T-helper 9 cell (primary cell): ENCODE results near the gene STXBP1.

Source experiments
- DNase-seq: peaks from one replicate; pipeline ENCODE4 v3.0.0-alpha.2; 2020

STXBP1 gene

GRCh38 chr9:127660886-127661741 is 49.0 kb downstream of the STXBP1 start:
- DNase-seq: no peak

- no peak for DNase-seq
Observed at GRCh38 chr9:127662617-127663016, 50.5 kb downstream of the STXBP1 start.

GRCh38 chr9:127664324-127664677 is 52.2 kb downstream of the STXBP1 start:
- DNase-seq: no peak

GRCh38 chr9:127664678-127665507 is 52.8 kb downstream of the STXBP1 start:
- no peak for DNase-seq

- no peak for DNase-seq
Observed at GRCh38 chr9:127667127-127667844, 55.2 kb downstream of the STXBP1 start.

- DNase-seq: no peak
Observed at GRCh38 chr9:127667906-127668305, 55.8 kb downstream of the STXBP1 start.

GRCh38 chr9:127673234-127673633 is 61.2 kb downstream of the STXBP1 start:
- no peak for DNase-seq

- no peak for DNase-seq
Observed at GRCh38 chr9:127676638-127677037, 64.6 kb downstream of the STXBP1 start.

- DNase-seq: no peak
Observed at GRCh38 chr9:127679506-127679905, 67.4 kb downstream of the STXBP1 start.

- no peak for DNase-seq
Observed at GRCh38 chr9:127680226-127680625, 68.1 kb downstream of the STXBP1 start.

- no peak for DNase-seq
Observed at GRCh38 chr9:127680846-127681245, 68.8 kb downstream of the STXBP1 start.

GRCh38 chr9:127682351-127683136 is 70.5 kb downstream of the STXBP1 start:
- DNase-seq: no peak

GRCh38 chr9:127683723-127684122 is 71.6 kb downstream of the STXBP1 start:
- no peak for DNase-seq

- DNase-seq: no peak
Observed at GRCh38 chr9:127684576-127684975, 72.5 kb downstream of the STXBP1 start.

- no peak for DNase-seq
Observed at GRCh38 chr9:127686461-127687393, 74.7 kb downstream of the STXBP1 start.

GRCh38 chr9:127689329-127690000 is 77.4 kb downstream of the STXBP1 start:
- DNase-seq: no peak

GRCh38 chr9:127690735-127691134 is 78.7 kb downstream of the STXBP1 start:
- no peak for DNase-seq

GRCh38 chr9:127692071-127692470 is 80.0 kb downstream of the STXBP1 start:
- DNase-seq: no peak

- no peak for DNase-seq
Observed at GRCh38 chr9:127693143-127693542, 81.1 kb downstream of the STXBP1 start.

- no peak for DNase-seq
Observed at GRCh38 chr9:127693697-127694096, 81.6 kb downstream of the STXBP1 start.
